Neuronal stem cell (in vitro differentiated cells): ENCODE results near the gene YEATS2.

Experiments
- DNase-seq: peaks from one replicate; pipeline ENCODE4 v3.0.0-alpha.2; 2013; ENCODE audit warnings: low spot score
- H2AFZ ChIP-seq: one replicate; pipeline ENCODE4 v1.6.1; 2013; ENCODE audit warnings: mild to moderate bottlenecking, low read length, inconsistent platforms
- H2AK5ac ChIP-seq: 2 replicates; pipeline ENCODE4 v1.6.1; 2013; ENCODE audit warnings: low read depth, mild to moderate bottlenecking, inconsistent platforms, low read length, moderate library complexity, mixed read lengths
- H2BK120ac ChIP-seq: 2 replicates; pipeline ENCODE4 v1.6.1; 2013; ENCODE audit warnings: low read depth, mild to moderate bottlenecking, inconsistent platforms, low read length, moderate library complexity, mixed read lengths
- H2BK12ac ChIP-seq: one replicate; pipeline ENCODE4 v1.6.1; 2013; ENCODE audit warnings: low read length, inconsistent platforms
- H2BK15ac ChIP-seq: 2 replicates; pipeline ENCODE4 v1.6.1; 2013; ENCODE audit warnings: mild to moderate bottlenecking, low read length, inconsistent platforms, mixed read lengths
- H2BK5ac ChIP-seq: one replicate; pipeline ENCODE4 v1.6.1; 2013; ENCODE audit warnings: inconsistent platforms, mild to moderate bottlenecking, low read length, moderate library complexity
- H3K14ac ChIP-seq: one replicate; pipeline ENCODE4 v1.6.1; 2013; ENCODE audit warnings: low read length, inconsistent platforms
- H3K18ac ChIP-seq: 2 replicates; pipeline ENCODE4 v1.6.1; 2013; ENCODE audit warnings: low read length, inconsistent platforms
- H3K23ac ChIP-seq: 2 replicates; pipeline ENCODE4 v1.6.1; 2013; ENCODE audit warnings: low read depth, mild to moderate bottlenecking, mixed read lengths, low read length, inconsistent platforms; ENCODE audit not compliant: poor library complexity
- H3K27ac ChIP-seq: replicated peaks from 3 replicates; pipeline ENCODE4 v1.5.1; 2013; ENCODE audit warnings: low read length, inconsistent platforms
- H3K27me3 ChIP-seq, 3 experiments: 2 replicates each; pipeline ENCODE4 v1.6.1; 2013; ENCODE audit warnings: low read length in 3 of 3, mild to moderate bottlenecking in 2 of 3, inconsistent platforms in 1 of 3, low read depth in 1 of 3, mixed read lengths in 1 of 3, moderate library complexity in 1 of 3; ENCODE audit not compliant: control insufficient read depth in 3 of 3, insufficient read depth in 3 of 3
- H3K36me3 ChIP-seq, 2 donors: replicated peaks in 1 of 2; 2 replicates each; pipeline ENCODE4 v1.6.1; 2013; ENCODE audit warnings: low read length in 2 of 2; ENCODE audit not compliant: control insufficient read depth in 2 of 2, insufficient read depth in 2 of 2
- H3K4ac ChIP-seq: 2 replicates; pipeline ENCODE4 v1.6.1; 2013; ENCODE audit warnings: inconsistent platforms, mild to moderate bottlenecking, low read length, moderate library complexity
- H3K4me1 ChIP-seq, 2 donors: 1 replicate in 1 of 2; 2 replicates in 1 of 2; pipeline ENCODE4 v1.6.1; 2013; ENCODE audit warnings: low read length in 2 of 2, low read depth in 1 of 2; ENCODE audit not compliant: control insufficient read depth in 2 of 2, insufficient read depth in 1 of 2
- H3K4me2 ChIP-seq: one replicate; pipeline ENCODE4 v1.6.1; 2013; ENCODE audit warnings: mild to moderate bottlenecking, low read length, inconsistent platforms; ENCODE audit not compliant: insufficient read depth, poor library complexity, severe bottlenecking
- H3K4me3 ChIP-seq, 2 donors: 2 replicates each; pipeline ENCODE4 v1.5.1; 2013; ENCODE audit warnings: low read length in 2 of 2, mild to moderate bottlenecking in 2 of 2, inconsistent platforms in 1 of 2, moderate library complexity in 1 of 2
- H3K79me1 ChIP-seq: one replicate; pipeline ENCODE4 v1.6.1; 2013; ENCODE audit warnings: low read depth, mild to moderate bottlenecking, inconsistent platforms, low read length, moderate library complexity
- H3K9ac ChIP-seq: one replicate; pipeline ENCODE4 v1.6.1; 2013; ENCODE audit warnings: mild to moderate bottlenecking, low read depth, low read length, inconsistent platforms; ENCODE audit not compliant: poor library complexity
- H3K9me3 ChIP-seq, 2 donors: replicated peaks in 1 of 2; 2 replicates each; pipeline versions ENCODE3 to v1.6.1; 2013; ENCODE audit warnings: low read length in 2 of 2, mild to moderate bottlenecking in 2 of 2, inconsistent platforms in 1 of 2, low read depth in 1 of 2, mixed read lengths in 1 of 2, moderate library complexity in 1 of 2; ENCODE audit not compliant: control insufficient read depth in 2 of 2, insufficient read depth in 1 of 2
- H4K8ac ChIP-seq: one replicate; pipeline ENCODE4 v1.6.1; 2013; ENCODE audit warnings: low read depth, mild to moderate bottlenecking, inconsistent platforms, low read length, moderate library complexity
- H4K91ac ChIP-seq: one replicate; pipeline ENCODE4 v1.6.1; 2013; ENCODE audit warnings: low read length, low read depth, mild to moderate bottlenecking, inconsistent platforms; ENCODE audit not compliant: poor library complexity
- WGBS, 2 donors: extraction: QIAGEN DNeasy Blood & Tissue Kit; methylation state at CpG; one replicate each; pipeline ENCODE4 v1.1.7; 2013; ENCODE audit warnings: missing lambda C conversion rate in 2 of 2, mixed read lengths in 1 of 2; ENCODE audit not compliant: insufficient read length in 2 of 2, insufficient replicate concordance in 1 of 2; ENCODE audit errors: extremely low coverage in 2 of 2; 5-methylcytosine and 5-hydroxymethylcytosine counted together

Gene YEATS2

GRCh38 chr3:183808355-183808754 lies 110.8 kb downstream of the YEATS2 start:
- Histone ChIP-seq H3K14ac (no peak overlapping the region), H2AFZ (no peak overlapping the region), H2BK12ac (no peak overlapping the region), H3K9ac (no peak overlapping the region), H3K4me3 (no peak overlapping the region), H2BK120ac (no peak overlapping the region), H3K4me2 (no peak overlapping the region), H3K79me1 (no peaks in the 10 kb centered on the region), H3K4me1 (no peaks in the 10 kb centered on the region), H2BK15ac (no peak overlapping the region), H3K9me3 (peaks cover 0 to 2% of the 10 kb centered on the region in 2 donors), H3K18ac (no peak overlapping the region), H2AK5ac (no peak overlapping the region), H3K4ac (no peak overlapping the region), H3K23ac (no peak overlapping the region), H3K27ac (no peak overlapping the region), H3K36me3 (peaks cover 51 to 99% of the 10 kb centered on the region in 2 donors), H3K27me3 (no peaks in the 10 kb centered on the region), H4K8ac (no peak overlapping the region), H4K91ac (no peak overlapping the region), H2BK5ac (no peak overlapping the region)
- WGBS, 2 donors = no CpG with 5 or more reads among the region's 11 CpGs
- no peak for DNase-seq

- H3K79me1 ChIP-seq = no peaks in the 10 kb centered on the region
- no peak overlapping the region for H3K14ac ChIP-seq
- H2AFZ ChIP-seq = no peak overlapping the region
- no peak overlapping the region for H4K91ac ChIP-seq
- DNase-seq = no peak
- no peaks in the 10 kb centered on the region for H3K27me3 ChIP-seq
- no peak overlapping the region for H2BK5ac ChIP-seq
- no peaks in the 10 kb centered on the region for H3K4me1 ChIP-seq
- H2BK15ac ChIP-seq = no peak overlapping the region
- peaks cover 45 to 93% of the 10 kb centered on the region in 2 donors for H3K36me3 ChIP-seq
- H3K23ac ChIP-seq = no peak overlapping the region
- no peaks in the 10 kb centered on the region for H3K9me3 ChIP-seq
- H4K8ac ChIP-seq = no peak overlapping the region
- H3K4me2 ChIP-seq = no peak overlapping the region
- WGBS, 2 donors = no CpG with 5 or more reads among the region's 5 CpGs
- no peak overlapping the region for H2BK12ac ChIP-seq
- H3K27ac ChIP-seq = no peak overlapping the region
- H2AK5ac ChIP-seq = no peak overlapping the region
- H3K4ac ChIP-seq = no peak overlapping the region
- H3K4me3 ChIP-seq = no peak overlapping the region
- no peak overlapping the region for H3K9ac ChIP-seq
- no peak overlapping the region for H2BK120ac ChIP-seq
- no peak overlapping the region for H3K18ac ChIP-seq
Observed at GRCh38 chr3:183809270-183809669, 111.7 kb downstream of the YEATS2 start.

GRCh38 chr3:183810643-183811594 lies 113.3 kb downstream of the YEATS2 start:
- Histone ChIP-seq H2BK12ac (no peak overlapping the region), H3K4me1 (no peaks in the 10 kb centered on the region), H2BK15ac (no peak overlapping the region), H3K9ac (no peak overlapping the region), H3K27ac (no peak overlapping the region), H4K91ac (no peak overlapping the region), H2BK5ac (no peak overlapping the region), H3K23ac (peak overlapping the region; percentile 17), H3K27me3 (no peaks in the 10 kb centered on the region), H3K14ac (no peak overlapping the region), H2AK5ac (no peak overlapping the region), H3K79me1 (no peaks in the 10 kb centered on the region), H2AFZ (no peak overlapping the region), H3K18ac (no peak overlapping the region), H4K8ac (no peak overlapping the region), H3K4ac (no peak overlapping the region), H3K4me2 (no peak overlapping the region), H3K36me3 (peaks cover 40 to 89% of the 10 kb centered on the region in 2 donors), H3K4me3 (no peak overlapping the region), H3K9me3 (no peaks in the 10 kb centered on the region), H2BK120ac (peak overlapping the region; percentile 24)
- no CpG with 5 or more reads among the region's 24 CpGs for WGBS, 2 donors
- no peak for DNase-seq

- H3K9ac ChIP-seq = no peak overlapping the region
- WGBS, 2 donors = no CpG with 5 or more reads among the region's 11 CpGs
- no peak overlapping the region for H2BK120ac ChIP-seq
- no peak for DNase-seq
- H3K27ac ChIP-seq = no peak overlapping the region
- no peaks in the 10 kb centered on the region for H3K4me1 ChIP-seq
- H3K18ac ChIP-seq = no peak overlapping the region
- no peak overlapping the region for H2AK5ac ChIP-seq
- no peak overlapping the region for H3K23ac ChIP-seq
- no peak overlapping the region for H4K91ac ChIP-seq
- no peak overlapping the region for H2BK12ac ChIP-seq
- H3K4me3 ChIP-seq = no peak overlapping the region
- H3K14ac ChIP-seq = no peak overlapping the region
- H4K8ac ChIP-seq = no peak overlapping the region
- no peaks in the 10 kb centered on the region for H3K79me1 ChIP-seq
- H3K27me3 ChIP-seq = no peaks in the 10 kb centered on the region
- H2AFZ ChIP-seq = no peak overlapping the region
- no peaks in the 10 kb centered on the region for H3K9me3 ChIP-seq
- no peak overlapping the region for H2BK15ac ChIP-seq
- H3K36me3 ChIP-seq = peaks cover 35 to 89% of the 10 kb centered on the region in 2 donors
- H2BK5ac ChIP-seq = no peak overlapping the region
- H3K4ac ChIP-seq = no peak overlapping the region
- H3K4me2 ChIP-seq = no peak overlapping the region
Observed at GRCh38 chr3:183811638-183812037, 114.0 kb downstream of the YEATS2 start.
